ENCODE measurements around the gene GARIN5B.

Gene GARIN5B

DNA sequence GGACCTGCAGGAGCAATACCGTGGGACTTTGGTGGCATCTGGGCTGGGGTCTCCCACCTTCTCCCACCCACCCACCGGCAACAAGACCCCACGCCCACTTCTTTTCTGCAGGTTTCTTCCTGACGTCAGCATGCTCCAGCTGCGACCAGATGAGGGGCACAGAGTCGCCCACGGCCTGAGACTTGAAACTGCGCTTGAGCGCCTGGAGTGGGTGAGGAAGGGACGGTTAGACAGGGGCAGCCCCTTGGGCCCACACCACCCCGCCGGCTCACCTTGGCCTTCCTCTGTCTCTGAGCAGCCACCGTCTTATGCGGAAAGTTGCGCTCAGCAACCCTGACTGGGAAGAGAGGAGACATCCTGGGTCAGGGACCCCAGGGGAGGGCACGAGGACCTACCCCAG lies 2.2 kb downstream of the GARIN5B start:
- no peaks in the 10 kb centered on the region for H3K4me1 ChIP-seq
- no peak for TF ChIP-seq CTCF (IDR thresholded peaks at IDR 0.05)
- H3K27me3 ChIP-seq (ENCODE audit: control insufficient read depth, insufficient read depth, low read length), result no peaks in the 10 kb centered on the region
- H3K4me3 ChIP-seq (ENCODE audit: low read depth, low read length), result no peak overlapping the region
- H3K9me3 ChIP-seq (ENCODE audit: control insufficient read depth, low read length), result no peaks in the 10 kb centered on the region
- H3K4me2 ChIP-seq (ENCODE audit: low read length), result no peak overlapping the region
- H3K27ac ChIP-seq, result no peak overlapping the region
- H2AFZ ChIP-seq, result no peak overlapping the region
- no peaks in the 10 kb centered on the region for H3K36me3 ChIP-seq (ENCODE audit: control insufficient read depth, insufficient read depth, low read length)
- no peaks in the 10 kb centered on the region for H3K79me2 ChIP-seq
- no peak overlapping the region for H3K9ac ChIP-seq

DNA sequence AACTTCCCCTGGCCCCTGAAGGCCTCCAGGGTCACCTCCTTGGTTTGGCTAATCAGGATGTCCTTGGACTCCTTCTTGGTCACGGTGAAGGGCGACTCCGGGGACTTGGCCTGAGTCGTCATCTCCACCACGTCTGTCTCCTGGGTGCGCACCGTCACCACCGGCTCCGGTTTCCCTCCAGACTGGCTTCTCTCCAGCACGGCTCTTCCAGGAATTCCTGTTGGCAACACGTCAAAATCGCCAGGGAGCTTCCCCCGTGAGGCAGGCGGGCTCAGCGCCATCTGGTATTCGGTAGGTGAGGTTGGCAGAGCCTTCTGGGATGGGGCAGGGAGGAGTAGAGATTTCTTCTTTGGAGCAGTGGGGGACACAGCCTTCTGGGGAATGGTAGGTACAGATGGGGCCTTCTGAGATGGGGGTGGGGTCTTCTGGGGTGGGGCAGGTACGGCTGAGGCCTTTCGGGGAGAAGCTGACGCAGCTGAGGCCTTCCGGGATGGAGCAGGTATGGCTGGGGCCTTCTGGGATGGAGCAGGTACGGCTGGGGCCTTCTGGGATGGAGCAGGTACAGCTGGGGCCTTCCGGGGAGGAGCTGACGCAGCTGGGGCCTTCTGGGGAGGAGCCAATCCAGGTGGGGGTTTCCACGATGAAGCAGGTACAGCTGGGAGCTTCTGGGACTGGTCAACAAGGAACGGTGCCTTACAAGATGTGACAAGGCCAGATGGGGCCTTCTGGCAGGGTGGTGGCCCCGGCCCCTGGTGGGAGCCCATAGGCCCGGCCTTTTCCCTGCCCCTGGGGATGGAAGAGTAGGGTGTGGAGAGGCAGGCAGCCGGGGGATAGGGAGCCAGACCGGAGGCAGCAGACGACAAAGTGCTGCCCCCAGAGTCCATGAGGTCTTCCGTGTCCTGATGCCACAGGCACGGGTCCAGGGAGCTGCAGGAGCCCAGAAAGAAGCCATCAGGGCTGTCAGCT lies 3.8 kb downstream of the GARIN5B start:
- Histone ChIP-seq H3K4me2 (ENCODE audit: low read length) (no peak overlapping the region), H3K9me3 (ENCODE audit: control insufficient read depth, low read length) (no peaks in the 10 kb centered on the region), H2AFZ (no peak overlapping the region), H3K27ac (no peak overlapping the region), H3K27me3 (ENCODE audit: control insufficient read depth, insufficient read depth, low read length) (no peaks in the 10 kb centered on the region), H3K4me3 (ENCODE audit: low read depth, low read length) (no peak overlapping the region), H3K9ac (no peak overlapping the region), H3K79me2 (no peaks in the 10 kb centered on the region), H3K36me3 (ENCODE audit: control insufficient read depth, insufficient read depth, low read length) (no peaks in the 10 kb centered on the region), H3K4me1 (no peaks in the 10 kb centered on the region)
- no peak for TF ChIP-seq CTCF (IDR thresholded peaks at IDR 0.05)

DNA sequence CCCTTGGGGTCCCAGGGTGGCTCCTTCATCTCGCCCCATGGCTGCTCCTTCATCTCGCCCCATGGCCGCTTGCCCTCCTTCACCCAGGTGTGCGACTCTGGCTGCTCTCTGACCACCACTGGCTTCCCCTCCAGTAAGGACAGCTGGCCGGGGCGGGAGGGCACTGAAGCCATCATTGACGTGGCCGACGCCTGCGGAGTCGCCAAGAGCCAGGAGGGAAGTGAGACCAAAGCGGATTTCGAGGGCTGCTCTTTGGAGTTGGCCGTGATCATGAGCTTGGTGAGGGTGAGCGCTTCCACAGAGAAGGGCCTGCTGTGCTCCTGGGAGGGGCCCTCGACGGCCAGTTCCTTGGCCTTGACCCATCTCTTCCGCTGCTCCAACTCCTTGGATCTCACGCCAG lies 4.6 kb downstream of the GARIN5B start:
- no peaks in the 10 kb centered on the region for H3K4me1 ChIP-seq
- no peak overlapping the region for H2AFZ ChIP-seq
- no peak overlapping the region for H3K4me2 ChIP-seq (ENCODE audit: low read length)
- no peaks in the 10 kb centered on the region for H3K9me3 ChIP-seq (ENCODE audit: control insufficient read depth, low read length)
- H3K27ac ChIP-seq, result no peak overlapping the region
- H3K27me3 ChIP-seq (ENCODE audit: control insufficient read depth, insufficient read depth, low read length), result no peaks in the 10 kb centered on the region
- no peak overlapping the region for H3K9ac ChIP-seq
- H3K36me3 ChIP-seq (ENCODE audit: control insufficient read depth, insufficient read depth, low read length), result no peaks in the 10 kb centered on the region
- no peak for TF ChIP-seq CTCF (IDR thresholded peaks at IDR 0.05)
- H3K4me3 ChIP-seq (ENCODE audit: low read depth, low read length), result no peak overlapping the region
- H3K79me2 ChIP-seq, result no peaks in the 10 kb centered on the region

GRCh38 chr19:55355213-55355821 lies 7.7 kb downstream of the GARIN5B start:
- Histone ChIP-seq H3K4me2 (ENCODE audit: low read length) (no peak overlapping the region), H3K27me3 (ENCODE audit: control insufficient read depth, insufficient read depth, low read length) (no peaks in the 10 kb centered on the region)

More at GRCh38 chr19:55355213-55355821, 7.7 kb downstream of the GARIN5B start:
- no peaks in the 10 kb centered on the region for H3K79me2 ChIP-seq
- no peaks in the 10 kb centered on the region for H3K9me3 ChIP-seq (ENCODE audit: control insufficient read depth, low read length)
- no peak overlapping the region for H2AFZ ChIP-seq
- no peak for TF ChIP-seq CTCF (IDR thresholded peaks at IDR 0.05)
- H3K4me3 ChIP-seq (ENCODE audit: low read depth, low read length), result no peak overlapping the region
- no peak overlapping the region for H3K9ac ChIP-seq
- no peaks in the 10 kb centered on the region for H3K4me1 ChIP-seq
- H3K36me3 ChIP-seq (ENCODE audit: control insufficient read depth, insufficient read depth, low read length), result no peaks in the 10 kb centered on the region
- H3K27ac ChIP-seq, result no peak overlapping the region
